GM12878 (cell line): ENCODE data around the gene TGM5. TPM values are rescaled to one million over a fixed set of nuclear protein-coding genes. Genes with fewer than 3 reads are reported as not detected.
"Not testable (repeated sequence)": the region's sequence is repeated elsewhere in the genome, so short reads cannot be mapped to it uniquely, and the experiment has no call there.

Experiments used
- ATAC-seq: fragments of 200-7000 bp; cut with Tn5 transposase; 3 replicates; pipeline ENCODE4 v1.9.1; 2020; ENCODE audit warnings: mild to moderate bottlenecking, moderate library complexity
- BruUV-seq: library from RNA; stranded (reverse); fragments of 400-500 nt; replicated peaks from 2 replicates; lab custom pipeline; 2021; lab: Mats Ljungman, UMichigan
- CTCF ChIA-PET: fragments of 300-600 bp; sonication (Branson Sonifier 250); formaldehyde crosslinking; extraction: SDS; loops from one replicate; lab custom pipeline; 2021; ENCODE audit warnings: inconsistent platforms; lab: Yijun Ruan, JAX
- POLR2A ChIA-PET: fragments of 350-600 bp; formaldehyde crosslinking; extraction: SDS; loops from one replicate; lab custom pipeline; 2021; ENCODE audit warnings: inconsistent platforms; lab: Charles Lee
- RAD21 ChIA-PET: fragments of 300-600 bp; sonication (Branson Sonifier 250); formaldehyde crosslinking; loops from one replicate; lab custom pipeline; 2023; ENCODE audit warnings: antibody characterized with exemption; ENCODE audit not compliant: unreplicated experiment; lab: Charles Lee
- SMC1A ChIA-PET: fragments of 300-600 bp; sonication (Branson Sonifier 250); formaldehyde crosslinking; loops from one replicate; lab custom pipeline; 2023; ENCODE audit not compliant: unreplicated experiment, uncharacterized antibody; lab: Charles Lee
- DNase-seq: peaks from one replicate; pipeline ENCODE4 v3.0.0-alpha.2; 2011; ENCODE audit warnings: low read depth, low spot score
- FAIRE-seq: peaks from 3 replicates; lab custom pipeline; 2011; peaks lifted over from hg19 to GRCh38; lab: Jason Lieb, UNC
- H2AFZ ChIP-seq: 2 replicates; pipeline ENCODE4 v1.6.0; 2011; ENCODE audit warnings: low read depth, low read length, control low read depth; ENCODE audit not compliant: control insufficient read depth
- H3K27ac ChIP-seq: 2 replicates; pipeline ENCODE4 v1.5.1; 2011; ENCODE audit warnings: control low read depth; ENCODE audit not compliant: control insufficient read depth, insufficient read depth
- H3K27me3 ChIP-seq, 2 experiments: replicated peaks in 1 of 2; 2 replicates each; pipeline versions ENCODE4 v1.6.0 to v1.6.1; 2011; ENCODE audit warnings: low read length in 1 of 2; ENCODE audit not compliant: control insufficient read depth in 2 of 2, insufficient read depth in 2 of 2
- H3K36me3 ChIP-seq, 2 experiments: 2 replicates each; pipeline ENCODE4 v1.5.1; 2011; ENCODE audit warnings: low read length in 1 of 2; ENCODE audit not compliant: control insufficient read depth in 2 of 2, insufficient read depth in 2 of 2
- H3K4me1 ChIP-seq: 2 replicates; pipeline ENCODE4 v1.6.1; 2011; ENCODE audit warnings: mild to moderate bottlenecking, low read length, moderate library complexity, mixed read lengths; ENCODE audit not compliant: control insufficient read depth, insufficient read depth
- H3K4me2 ChIP-seq: 2 replicates; pipeline ENCODE4 v1.6.0; 2011; ENCODE audit warnings: control low read depth; ENCODE audit not compliant: control insufficient read depth, insufficient read depth
- H3K4me3 ChIP-seq: fragments of 200-600 bp; sonication (generic); 2 replicates; pipeline ENCODE4 v1.5.1; 2016
- H3K79me2 ChIP-seq: 2 replicates; pipeline ENCODE4 v1.6.0; 2011; ENCODE audit warnings: low read length; ENCODE audit not compliant: control insufficient read depth, insufficient read depth
- H3K9ac ChIP-seq: 2 replicates; pipeline ENCODE4 v1.8.0; 2011; ENCODE audit warnings: low read length, control low read depth, mixed read lengths; ENCODE audit not compliant: control insufficient read depth, insufficient read depth
- H3K9me3 ChIP-seq: replicated peaks from 3 replicates; pipeline ENCODE4 v1.5.1; 2011; ENCODE audit warnings: mild to moderate bottlenecking, low read length; ENCODE audit not compliant: control insufficient read depth, insufficient read depth
- H4K20me1 ChIP-seq: 2 replicates; pipeline ENCODE4 v1.6.0; 2011; ENCODE audit not compliant: control insufficient read depth, insufficient read depth
- BCLAF1 ChIP-seq: fragments of 450-650 bp; IDR thresholded peaks from 2 replicates; pipeline ENCODE4 v1.6.1; 2017; ENCODE audit warnings: antibody characterized with exemption, mild to moderate bottlenecking, moderate library complexity
- MAX ChIP-seq: IDR thresholded peaks from 2 replicates; pipeline ENCODE4 v1.6.1; 2012; ENCODE audit warnings: low read depth, low read length, improper control_type of control experiment
- MEF2A ChIP-seq: IDR thresholded peaks from 2 replicates; pipeline ENCODE4 v1.6.1; 2011; ENCODE audit warnings: low read depth, mild to moderate bottlenecking, low read length, moderate library complexity; ENCODE audit not compliant: insufficient read depth
- MYC ChIP-seq: IDR thresholded peaks from 2 replicates; pipeline ENCODE4 v1.6.1; 2011; ENCODE audit warnings: mild to moderate bottlenecking, low read length, moderate library complexity, inconsistent platforms; ENCODE audit not compliant: insufficient read depth, insufficient replicate concordance, insufficient read length, severe bottlenecking
- POLR2AphosphoS2 ChIP-seq: IDR thresholded peaks from 2 replicates; pipeline ENCODE4 v1.6.1; 2011; ENCODE audit warnings: low read depth, mild to moderate bottlenecking, low read length, improper control_type of control experiment, moderate library complexity
- SKIL ChIP-seq: fragments of 450-650 bp; IDR thresholded peaks from 2 replicates; pipeline ENCODE4 v1.6.1; 2017; ENCODE audit warnings: mild to moderate bottlenecking, low read depth, inconsistent platforms; ENCODE audit not compliant: poor library complexity, severe bottlenecking
- WGBS: methylation state at CpG from one replicate; pipeline ENCODE4 v1.1.6; 2016; ENCODE audit warnings: low lambda C conversion rate; ENCODE audit not compliant: insufficient replicate concordance, insufficient coverage; ENCODE audit errors: missing lambda C conversion rate; 5-methylcytosine and 5-hydroxymethylcytosine counted together
- in situ Hi-C: fragments of 300-500 bp; cut with MboI; formaldehyde crosslinking; loops from 9 replicates; pipeline ENCODE4 v1.14.3; 2018; ENCODE audit warnings: mixed read lengths
- intact Hi-C: fragments of 100-400 bp; cut with micrococcal nuclease; formaldehyde crosslinking; loops from one replicate; pipeline ENCODE4 v1.14.2; 2022; ENCODE audit not compliant: unreplicated experiment
- polyA plus RNA-seq, 11 experiments: library from polyadenylated mRNA; depleted of rRNA in 4 of 11; unstranded in 6 of 11; stranded (reverse) in 5 of 11; fragments of >200 nt; fragmentation: Nextera tagmentation in 4 of 11; fragmentation: Illumina TruSeq in 1 of 11; extraction: Ambion mirVana in 4 of 11; extraction: Trizol in 1 of 11; gene quantifications; 1 replicate in 1 of 11; 2 replicates in 10 of 11; pipeline versions ENCODE4 v1.2.1 to v1.2.3, GENCODE V29; 2011 to 2016; ENCODE audit warnings: inconsistent platforms in 2 of 11, missing spikeins in 2 of 11, low read depth in 1 of 11
- total RNA-seq, 4 experiments: library from RNA; depleted of rRNA in 3 of 4; stranded (reverse); fragments of >200 nt in 3 of 4; fragmentation: Illumina TruSeq in 1 of 4; extraction: Trizol in 1 of 4; gene quantifications; 2 replicates each; pipeline versions ENCODE4 v1.2.1 to v1.2.3, GENCODE V29; 2013 to 2021

Gene TGM5
- total and polyA plus RNA-seq, 10 of the 15 experiments (the other 5 are each of a cell fraction or from before 2014, with no cell fraction given), result 4.4 to 27.1 (median 5.6) TPM

GRCh38 chr15:43226436-43227305 lies 40.1 kb downstream of the TGM5 start:
- H3K36me3 ChIP-seq, result no peaks in the 10 kb centered on the region; a peak in 1 of 4 replicates
- no peak overlapping the region for H3K27ac ChIP-seq
- no peak for ATAC-seq
- no peak overlapping the region for H3K9ac ChIP-seq
- TF ChIP-seq BCLAF1 (no peak), SKIL (no peak), MYC (no peak), MEF2A (no peak), MAX (no peak), POLR2AphosphoS2 (no peak)
- TF ChIP-seq, all 136 proteins: peak for 0
- Histone ChIP-seq H3K27me3 (no peaks in the 10 kb centered on the region), H3K9me3 (no peaks in the 10 kb centered on the region), H3K4me1 (no peaks in the 10 kb centered on the region), H3K79me2 (no peaks in the 10 kb centered on the region), H4K20me1 (no peaks in the 10 kb centered on the region), H2AFZ (no peak overlapping the region), H3K4me3 (no peak overlapping the region), H3K4me2 (no peak overlapping the region)
- in situ Hi-C loops (no loop called here), intact Hi-C loops (no loop called here)
- no peak for FAIRE-seq
- SMC1A ChIA-PET, result interaction anchor here (0.9 to 12.9 kb wide), 17 partner anchors 10 to 130 kb away, joined by 3 to 311 read pairs (median 13); partner anchors contain the start of gene TGM5
- no peak for DNase-seq
- RAD21 ChIA-PET, result interaction anchor here (0.8 to 9.3 kb wide), 14 partner anchors 10 to 516 kb away, joined by 3 to 255 read pairs (median 8); partner anchors contain the start of gene TGM5
- BruUV-seq, result no TSS peak
- WGBS, result 88% methylated on average over 47 of the region's 57 CpGs
- CTCF ChIA-PET, result interaction anchor here (1.1 to 13.4 kb wide), 20 partner anchors 8 to 288 kb away, joined by 3 to 518 read pairs (median 8); partner anchors contain the start of genes CCNDBP1 and TGM5
- POLR2A ChIA-PET, result interaction anchor here (1.2 to 1.8 kb wide), 2 partner anchors 27 to 42 kb away, joined by 3 to 4 read pairs; no protein-coding TSS in a partner anchor

- H3K9ac ChIP-seq, H3K4me2 ChIP-seq, FAIRE-seq, H3K36me3 ChIP-seq, H3K79me2 ChIP-seq, H3K9me3 ChIP-seq, H3K4me3 ChIP-seq, H2AFZ ChIP-seq, ATAC-seq, H3K27me3 ChIP-seq, DNase-seq, H3K4me1 ChIP-seq, H3K27ac ChIP-seq, in situ Hi-C loops, BruUV-seq, H4K20me1 ChIP-seq: not testable (repeated sequence)
- SMC1A ChIA-PET, result interaction anchor here (0.9 to 12.9 kb wide), 29 partner anchors 8 to 425 kb away, joined by 3 to 311 read pairs (median 7); partner anchors contain the start of genes TGM5 and UBR1
- 74% methylated on average over 12 of the region's 12 CpGs for WGBS
- intact Hi-C loops, result loop anchor here (1.0 to 2.0 kb wide), 4 partner anchors 28 to 59 kb away; no protein-coding TSS in a partner anchor
- POLR2A ChIA-PET, result interaction anchor here (0.5 to 1.8 kb wide), 8 partner anchors 27 to 1280 kb away, joined by 3 to 9 read pairs (median 4); partner anchors contain the start of gene TGM5
- CTCF ChIA-PET, result interaction anchor here (0.9 to 13.4 kb wide), 35 partner anchors 9 to 289 kb away, joined by 3 to 518 read pairs (median 5); partner anchors contain the start of genes CCNDBP1, TGM5 and TGM7
- RAD21 ChIA-PET, result interaction anchor here (0.8 to 9.3 kb wide), 20 partner anchors 11 to 1237 kb away, joined by 3 to 255 read pairs (median 5); partner anchors contain the start of gene TGM5
Measured at GRCh38 chr15:43225950-43226255, 40.8 kb downstream of the TGM5 start.
